Measurements from ENCODE around the gene ZNF124. TPM values are rescaled to one million over a fixed set of nuclear protein-coding genes. Genes with fewer than 3 reads are reported as not detected.
"Not testable (repeated sequence)": the region's sequence is repeated elsewhere in the genome, so short reads cannot be mapped to it uniquely, and the experiment has no call there.

ZNF124 gene
- total RNA-seq: 14.9 TPM
- long read RNA-seq, partial matches to known transcripts: 1 of 5 reads
- long read RNA-seq, other reads (novel, unspliced or antisense): 3 of 5 reads

GRCh38 chr1:247171875-247172563, at the start of gene ZNF124:
ZNF124 (minus strand) TSS chr1:247172020; CDS start chr1:247171877, 143 bp downstream.
- DNase-seq (ENCODE audit: low spot score): not testable (repeated sequence)
- intact Hi-C loops (cut with DNase I): loop anchor here (5.0 kb wide), 1 partner anchor 45 kb away; no protein-coding TSS in a partner anchor

- intact Hi-C loops (cut with DNase I): not testable (repeated sequence)
These were observed 48.5 kb upstream of the ZNF124 start for GRCh38 chr1:247220280-247220679.

GRCh38 chr1:247218121-247218651, 46.4 kb upstream of the ZNF124 start:
- no peak for DNase-seq (ENCODE audit: low spot score)
- intact Hi-C loops (cut with DNase I): no loop called here

More at GRCh38 chr1:247220280-247220679, 48.5 kb upstream of the ZNF124 start:
- DNase-seq (ENCODE audit: low spot score): not testable (repeated sequence)

GRCh38 chr1:247216261-247216660, 44.4 kb upstream of the ZNF124 start:
- intact Hi-C loops (cut with DNase I): no loop called here

GRCh38 chr1:247212627-247213617, 41.1 kb upstream of the ZNF124 start:
- intact Hi-C loops (cut with DNase I): loop anchor here (5.0 kb wide), 1 partner anchor 101 kb away; no protein-coding TSS in a partner anchor
- DNase-seq (ENCODE audit: low spot score): no peak

More at GRCh38 chr1:247216261-247216660, 44.4 kb upstream of the ZNF124 start:
- DNase-seq (ENCODE audit: low spot score): no peak

GRCh38 chr1:247212012-247212411, 40.2 kb upstream of the ZNF124 start:
- intact Hi-C loops (cut with DNase I): loop anchor here (5.0 kb wide), 1 partner anchor 100 kb away; no protein-coding TSS in a partner anchor
- no peak for DNase-seq (ENCODE audit: low spot score)

- DNase-seq (ENCODE audit: low spot score): no peak
- intact Hi-C loops (cut with DNase I): loop anchor here (5.0 kb wide), 1 partner anchor 99 kb away; no protein-coding TSS in a partner anchor
These were observed 39.5 kb upstream of the ZNF124 start for GRCh38 chr1:247211339-247211738.

GRCh38 chr1:247210376-247211117, 38.7 kb upstream of the ZNF124 start:
- DNase-seq (ENCODE audit: low spot score): peak; percentile 99
- intact Hi-C loops (cut with DNase I): loop anchor here (5.0 kb wide), 1 partner anchor 98 kb away; no protein-coding TSS in a partner anchor

GRCh38 chr1:247210062-247210375, 38.2 kb upstream of the ZNF124 start:
- intact Hi-C loops (cut with DNase I): loop anchor here (5.0 kb wide), 1 partner anchor 98 kb away; no protein-coding TSS in a partner anchor
- DNase-seq (ENCODE audit: low spot score): no peak

GRCh38 chr1:247209396-247209795, 37.6 kb upstream of the ZNF124 start:
- DNase-seq (ENCODE audit: low spot score): no peak
- intact Hi-C loops (cut with DNase I): no loop called here

GRCh38 chr1:247204177-247204647, 32.4 kb upstream of the ZNF124 start:
- intact Hi-C loops (cut with DNase I): no loop called here

GRCh38 chr1:247198781-247199180, 27.0 kb upstream of the ZNF124 start:
- DNase-seq (ENCODE audit: low spot score): no peak
- intact Hi-C loops (cut with DNase I): no loop called here

More at GRCh38 chr1:247204177-247204647, 32.4 kb upstream of the ZNF124 start:
- DNase-seq (ENCODE audit: low spot score): no peak

- DNase-seq (ENCODE audit: low spot score): no peak
- intact Hi-C loops (cut with DNase I): no loop called here
These were observed 22.1 kb upstream of the ZNF124 start for GRCh38 chr1:247193958-247194357.

- DNase-seq (ENCODE audit: low spot score): no peak
- intact Hi-C loops (cut with DNase I): no loop called here
These were observed 18.4 kb upstream of the ZNF124 start for GRCh38 chr1:247189981-247190798.

GRCh38 chr1:247185667-247186066, 13.8 kb upstream of the ZNF124 start:
- DNase-seq (ENCODE audit: low spot score): no peak
- intact Hi-C loops (cut with DNase I): no loop called here

- no peak for DNase-seq (ENCODE audit: low spot score)
- intact Hi-C loops (cut with DNase I): no loop called here
These were observed 12.4 kb upstream of the ZNF124 start for GRCh38 chr1:247184254-247184653.

GRCh38 chr1:247182994-247183393, 11.2 kb upstream of the ZNF124 start:
- intact Hi-C loops (cut with DNase I): no loop called here

GRCh38 chr1:247180581-247180980, 8.8 kb upstream of the ZNF124 start:
- no peak for DNase-seq (ENCODE audit: low spot score)
- intact Hi-C loops (cut with DNase I): no loop called here

More at GRCh38 chr1:247182994-247183393, 11.2 kb upstream of the ZNF124 start:
- no peak for DNase-seq (ENCODE audit: low spot score)

Measured in cardiac septum (tissue), 1 donor.